H9 (cell line): Measurements from ENCODE around the gene CISD1. TPM values are rescaled to one million over a fixed set of nuclear protein-coding genes. Genes with fewer than 3 reads are reported as not detected.
A peak's percentile ranks its signal among the peaks of the same experiment; 100 is the strongest.

ENCODE experiments used
- DNase-seq: peaks from one replicate; pipeline ENCODE4 v3.0.0-alpha.2; 2017
- H2AFZ ChIP-seq: one replicate; pipeline ENCODE4 v1.6.1; 2013; ENCODE audit warnings: mild to moderate bottlenecking, low read length, control low read depth, moderate library complexity
- H2AK5ac ChIP-seq: 2 replicates; pipeline ENCODE4 v1.6.1; 2013; ENCODE audit warnings: low read length, control low read depth, mixed read lengths; ENCODE audit not compliant: insufficient read length
- H2BK120ac ChIP-seq: one replicate; pipeline ENCODE4 v1.6.1; 2013; ENCODE audit warnings: low read depth, mild to moderate bottlenecking, low read length, control low read depth, inconsistent platforms; ENCODE audit not compliant: poor library complexity, severe bottlenecking
- H2BK12ac ChIP-seq: 2 replicates; pipeline ENCODE4 v1.6.1; 2013; ENCODE audit warnings: low read length, control low read depth, mixed read lengths, low read depth; ENCODE audit not compliant: insufficient read length
- H2BK15ac ChIP-seq: 2 replicates; pipeline ENCODE4 v1.6.1; 2013; ENCODE audit warnings: low read depth, low read length, control low read depth
- H2BK20ac ChIP-seq: one replicate; pipeline ENCODE4 v1.6.1; 2013; ENCODE audit warnings: low read depth, mild to moderate bottlenecking, low read length, control low read depth, inconsistent platforms; ENCODE audit not compliant: poor library complexity, severe bottlenecking
- H2BK5ac ChIP-seq: 2 replicates; pipeline ENCODE4 v1.6.1; 2013; ENCODE audit warnings: low read length, control low read depth, mixed read lengths; ENCODE audit not compliant: insufficient read length
- H3K14ac ChIP-seq: 2 replicates; pipeline ENCODE4 v1.6.1; 2013; ENCODE audit warnings: low read length, control low read depth; ENCODE audit not compliant: insufficient read depth
- H3K18ac ChIP-seq: 2 replicates; pipeline ENCODE4 v1.6.1; 2013; ENCODE audit warnings: low read depth, mild to moderate bottlenecking, mixed read lengths, low read length, control low read depth; ENCODE audit not compliant: insufficient read length
- H3K23ac ChIP-seq: 2 replicates; pipeline ENCODE4 v1.6.1; 2013; ENCODE audit warnings: low read length, control low read depth, mixed read lengths, low read depth; ENCODE audit not compliant: insufficient read length
- H3K23me2 ChIP-seq: 2 replicates; pipeline ENCODE4 v1.6.1; 2013; ENCODE audit warnings: low read depth, mild to moderate bottlenecking, mixed read lengths, low read length, control low read depth; ENCODE audit not compliant: insufficient read length, poor library complexity, severe bottlenecking
- H3K27ac ChIP-seq: 2 replicates; pipeline ENCODE4 v1.5.1; 2013; ENCODE audit warnings: low read length, control low read depth, mixed read lengths, low read depth; ENCODE audit not compliant: insufficient read length
- H3K27me3 ChIP-seq: 2 replicates; pipeline ENCODE4 v1.6.1; 2013; ENCODE audit warnings: low read length, control low read depth, inconsistent platforms; ENCODE audit not compliant: insufficient read depth
- H3K4ac ChIP-seq: 2 replicates; pipeline ENCODE4 v1.6.1; 2013; ENCODE audit warnings: low read depth, mild to moderate bottlenecking, control low read depth, inconsistent platforms, low read length, moderate library complexity
- H3K4me1 ChIP-seq: 2 replicates; pipeline ENCODE4 v1.6.1; 2013; ENCODE audit warnings: low read length, control low read depth, inconsistent platforms; ENCODE audit not compliant: insufficient read depth
- H3K4me2 ChIP-seq: 2 replicates; pipeline ENCODE4 v1.6.1; 2013; ENCODE audit warnings: low read length, control low read depth, mixed read lengths; ENCODE audit not compliant: insufficient read length, insufficient read depth
- H3K56ac ChIP-seq: 2 replicates; pipeline ENCODE4 v1.6.1; 2013; ENCODE audit warnings: low read depth, mild to moderate bottlenecking, mixed read lengths, low read length, control low read depth; ENCODE audit not compliant: insufficient read length
- H3K79me1 ChIP-seq: 2 replicates; pipeline ENCODE4 v1.6.1; 2013; ENCODE audit warnings: low read depth, mild to moderate bottlenecking, moderate library complexity, low read length, control low read depth, inconsistent platforms; ENCODE audit not compliant: insufficient read depth, poor library complexity, severe bottlenecking
- H3K79me2 ChIP-seq: 2 replicates; pipeline ENCODE4 v1.6.1; 2013; ENCODE audit warnings: low read length, control low read depth, inconsistent platforms; ENCODE audit not compliant: insufficient read depth
- H3K9ac ChIP-seq: 2 replicates; pipeline ENCODE4 v1.6.1; 2013; ENCODE audit warnings: low read length, control low read depth, mixed read lengths; ENCODE audit not compliant: insufficient read length; ENCODE audit errors: extremely low read depth
- H3K9me3 ChIP-seq: one replicate; pipeline ENCODE4 v1.6.1; 2013; ENCODE audit warnings: low read depth, low read length, inconsistent platforms; ENCODE audit not compliant: control insufficient read depth
- H3T11ph ChIP-seq: one replicate; pipeline ENCODE4 v1.6.1; 2013; ENCODE audit warnings: mild to moderate bottlenecking, low read length, control low read depth, inconsistent platforms
- H4K20me1 ChIP-seq: one replicate; pipeline ENCODE4 v1.6.1; 2013; ENCODE audit not compliant: control insufficient read depth, insufficient read length, insufficient read depth
- H4K5ac ChIP-seq: 2 replicates; pipeline ENCODE4 v1.6.1; 2013; ENCODE audit warnings: low read depth, mild to moderate bottlenecking, mixed read lengths, low read length, control low read depth; ENCODE audit not compliant: insufficient read length
- H4K8ac ChIP-seq: replicated peaks from 2 replicates; pipeline ENCODE4 v1.6.1; 2013; ENCODE audit warnings: low read length, control low read depth, mixed read lengths, low read depth; ENCODE audit not compliant: insufficient read length
- H4K91ac ChIP-seq: 2 replicates; pipeline ENCODE4 v1.6.1; 2013; ENCODE audit warnings: low read depth, mild to moderate bottlenecking, moderate library complexity, mixed read lengths, low read length, control low read depth; ENCODE audit not compliant: insufficient read length
- H3K27ac Mint-ChIP-seq, 3 experiments: 2 replicates in 2 of 3; 3 replicates in 1 of 3; pipeline ENCODE4 v1.8.0; 2020 to 2021; ENCODE audit warnings: mixed read lengths in 3 of 3, mild to moderate bottlenecking in 1 of 3, moderate library complexity in 1 of 3
- H3K27me3 Mint-ChIP-seq: 2 replicates; pipeline ENCODE4 v1.8.0; 2021; ENCODE audit warnings: low read depth, mild to moderate bottlenecking, moderate library complexity, mixed read lengths
- H3K36me3 Mint-ChIP-seq, 3 experiments: 2 replicates in 2 of 3; 3 replicates in 1 of 3; pipeline ENCODE4 v1.8.0; 2020 to 2021; ENCODE audit warnings: low read depth in 3 of 3, mixed read lengths in 3 of 3; ENCODE audit not compliant: insufficient read depth in 1 of 3
- H3K4me1 Mint-ChIP-seq, 2 experiments: 2 replicates each; pipeline ENCODE4 v1.8.0; 2020; ENCODE audit warnings: mixed read lengths in 2 of 2
- H3K4me3 Mint-ChIP-seq, 2 experiments: 2 replicates in 1 of 2; 3 replicates in 1 of 2; pipeline ENCODE4 v1.8.0; 2020 to 2021; ENCODE audit warnings: mild to moderate bottlenecking in 2 of 2, mixed read lengths in 2 of 2, moderate library complexity in 1 of 2
- H3K9me3 Mint-ChIP-seq, 2 experiments: 2 replicates in 1 of 2; 3 replicates in 1 of 2; pipeline ENCODE4 v1.8.0; 2020; ENCODE audit warnings: mild to moderate bottlenecking in 2 of 2, mixed read lengths in 2 of 2, moderate library complexity in 1 of 2
- CTCF ChIP-seq: fragments of 200-600 bp; sonication (generic); conservative IDR thresholded peaks from 3 replicates; pipeline ENCODE4 v1.8.0; 2021; ENCODE audit warnings: antibody characterized with exemption, mild to moderate bottlenecking
- total RNA-seq: library from RNA; stranded (reverse); gene quantifications from 2 replicates; pipeline ENCODE4 v1.2.1, GENCODE V29; 2021

The CISD1 gene
- total RNA-seq, 1 experiment from 2014 or later: 42.0 TPM

- peaks cover 5% of the 10 kb centered on the region; the same call in 1 of the 2 replicates for H3K79me2 ChIP-seq
- no peaks in the 10 kb centered on the region for H3K9me3 Mint-ChIP-seq
- H3K27ac Mint-ChIP-seq: peak overlapping the region in 1 of 3 experiments; percentile 62; a peak in 2 of 7 replicates
- no peaks in the 10 kb centered on the region for H4K20me1 ChIP-seq
- no peak overlapping the region for H3K56ac ChIP-seq
- H3T11ph ChIP-seq: no peak overlapping the region
- no peak overlapping the region for H3K9ac ChIP-seq
- H2BK15ac ChIP-seq: no peak overlapping the region
- H3K4me3 Mint-ChIP-seq: no peak overlapping the region
- no peak overlapping the region for H3K18ac ChIP-seq
- H3K14ac ChIP-seq: no peak overlapping the region
- no peak overlapping the region for H3K4me2 ChIP-seq
- H2BK20ac ChIP-seq: no peak overlapping the region
- H3K4ac ChIP-seq: no peak overlapping the region
- no peak overlapping the region for H2BK120ac ChIP-seq
- no peak overlapping the region for H3K23ac ChIP-seq
- H3K27ac ChIP-seq: no peak overlapping the region
- H4K8ac ChIP-seq: no peak overlapping the region
- H3K36me3 Mint-ChIP-seq: peaks cover 0 to 13% (median 4%) of the 10 kb centered on the region in 3 experiments; a peak in 5 of 7 replicates
- no peak overlapping the region for H4K91ac ChIP-seq
- H3K4me1 Mint-ChIP-seq: peaks cover 6 to 7% of the 10 kb centered on the region in 2 experiments
- no peak overlapping the region for H2BK12ac ChIP-seq
- H4K5ac ChIP-seq: no peak overlapping the region
- no peaks in the 10 kb centered on the region for H3K27me3 Mint-ChIP-seq
- H2AFZ ChIP-seq: no peak overlapping the region
- H3K23me2 ChIP-seq: no peaks in the 10 kb centered on the region
- no peak overlapping the region for H2BK5ac ChIP-seq
- TF ChIP-seq CTCF: no peak
- H3K79me1 ChIP-seq: peaks cover 5% of the 10 kb centered on the region
- no peaks in the 10 kb centered on the region for H3K9me3 ChIP-seq
- no peaks in the 10 kb centered on the region for H3K4me1 ChIP-seq
- H3K27me3 ChIP-seq: no peaks in the 10 kb centered on the region
- no peak overlapping the region for H2AK5ac ChIP-seq
- DNase-seq: no peak
These were observed 6.9 kb downstream of the CISD1 start for GRCh38 chr10:58275908-58276307.
